Osteoblast (primary cell): ENCODE data around the gene IER3. TPM values are rescaled to one million over a fixed set of nuclear protein-coding genes. Genes with fewer than 3 reads are reported as not detected.

Experiments used
- DNase-seq: peaks from one replicate; pipeline ENCODE4 v3.0.0; 2011; ENCODE audit warnings: low spot score, mixed read lengths; ENCODE audit not compliant: insufficient read length; ENCODE audit errors: missing footprints
- H2AFZ ChIP-seq: 2 replicates; pipeline ENCODE4 v1.6.0; 2011; ENCODE audit warnings: mild to moderate bottlenecking, low read length
- H3K27ac ChIP-seq: 2 replicates; pipeline ENCODE4 v1.5.1; 2011; ENCODE audit warnings: mild to moderate bottlenecking, low read depth, low read length, moderate library complexity
- H3K27me3 ChIP-seq: 2 replicates; pipeline ENCODE4 v1.6.0; 2012; ENCODE audit warnings: mild to moderate bottlenecking, control low read depth, inconsistent platforms, low read length, moderate library complexity; ENCODE audit not compliant: insufficient read depth
- H3K36me3 ChIP-seq: 2 replicates; pipeline ENCODE4 v1.5.1; 2011; ENCODE audit warnings: mild to moderate bottlenecking, low read length, control low read depth, moderate library complexity; ENCODE audit not compliant: insufficient read depth
- H3K4me1 ChIP-seq: 2 replicates; pipeline ENCODE4 v1.5.1; 2011; ENCODE audit warnings: mild to moderate bottlenecking, low read length, control low read depth, moderate library complexity; ENCODE audit not compliant: insufficient read depth
- H3K4me2 ChIP-seq: 2 replicates; pipeline ENCODE4 v1.6.0; 2011; ENCODE audit warnings: mild to moderate bottlenecking, low read length; ENCODE audit not compliant: insufficient read depth
- H3K4me3 ChIP-seq: fragments of 200-600 bp; sonication (generic); 3 replicates; pipeline ENCODE4 v1.5.1; 2012; ENCODE audit warnings: mild to moderate bottlenecking, low read length, inconsistent platforms; ENCODE audit not compliant: insufficient read depth
- H3K79me2 ChIP-seq: 2 replicates; pipeline ENCODE4 v1.6.0; 2012; ENCODE audit warnings: mild to moderate bottlenecking, low read length, control low read depth, inconsistent platforms; ENCODE audit not compliant: insufficient read depth
- H3K9me3 ChIP-seq: 2 replicates; pipeline ENCODE4 v1.5.1; 2011; ENCODE audit warnings: low read depth, low read length, control low read depth
- H4K20me1 ChIP-seq: 2 replicates; pipeline ENCODE4 v1.6.0; 2012; ENCODE audit warnings: mild to moderate bottlenecking, low read length, control low read depth; ENCODE audit not compliant: insufficient read depth
- CTCF ChIP-seq: IDR thresholded peaks from 2 replicates; pipeline ENCODE4 v1.5.1; 2011; ENCODE audit warnings: mild to moderate bottlenecking, low read depth, low read length, moderate library complexity; ENCODE audit errors: extremely low read depth
- total RNA-seq: library from RNA; depleted of rRNA; stranded (reverse); fragments of >200 nt; gene quantifications from 2 replicates; pipeline ENCODE4 v1.2.3, GENCODE V29; 2012

The IER3 gene
- total RNA-seq, 1 donor, result 54.6 TPM

GRCh38 chr6:30721198-30722024 lies 22.9 kb downstream of the IER3 start:
- no peak for TF ChIP-seq CTCF
- peak; percentile 96 for DNase-seq
- Histone ChIP-seq H3K4me1 (peaks cover 52% of the 10 kb centered on the region), H3K9me3 (no peaks in the 10 kb centered on the region), H3K27me3 (no peaks in the 10 kb centered on the region), H3K4me3 (peak overlapping the region; percentile 93), H3K4me2 (peak overlapping the region; percentile 93), H3K79me2 (peaks cover 69% of the 10 kb centered on the region), H4K20me1 (peaks cover 41% of the 10 kb centered on the region), H2AFZ (no peak overlapping the region), H3K36me3 (peaks cover 43% of the 10 kb centered on the region), H3K27ac (peak overlapping the region; percentile 87)

- peak; percentile 83 for DNase-seq
- peaks cover 72% of the 10 kb centered on the region for H3K79me2 ChIP-seq
- H3K27me3 ChIP-seq, result no peaks in the 10 kb centered on the region
- peak overlapping the region; percentile 91 for H3K4me2 ChIP-seq
- H3K36me3 ChIP-seq, result peaks cover 42% of the 10 kb centered on the region
- peaks cover 49% of the 10 kb centered on the region for H3K4me1 ChIP-seq
- peak overlapping the region; percentile 93 for H3K4me3 ChIP-seq
- peaks cover 40% of the 10 kb centered on the region for H4K20me1 ChIP-seq
- no peak overlapping the region for H2AFZ ChIP-seq
- peak overlapping the region; percentile 87 for H3K27ac ChIP-seq
- H3K9me3 ChIP-seq, result no peaks in the 10 kb centered on the region
- no peak for TF ChIP-seq CTCF
Observed at GRCh38 chr6:30720738-30721197, 23.6 kb downstream of the IER3 start.

GRCh38 chr6:30719791-30720737 lies 24.3 kb downstream of the IER3 start, which contains the start of gene TUBB:
Gene TUBB (plus strand): TSS chr6:30720352. CDS start chr6:30720507, 155 bp downstream.
- H3K9me3 ChIP-seq, result no peaks in the 10 kb centered on the region
- peak within 1 kb of the TSS; percentile 87 for H3K27ac ChIP-seq
- peak within 1 kb of the TSS; percentile 93 for H3K4me3 ChIP-seq
- H3K4me2 ChIP-seq, result peak within 1 kb of the TSS; percentile 91
- peaks cover 70% of the 10 kb centered on the region for H3K79me2 ChIP-seq
- no peak for TF ChIP-seq CTCF
- H3K27me3 ChIP-seq, result no peaks in the 10 kb centered on the region
- peaks cover 43% of the 10 kb centered on the region for H3K4me1 ChIP-seq
- peaks cover 36% of the 10 kb centered on the region for H3K36me3 ChIP-seq
- H2AFZ ChIP-seq, result peak within 1 kb of the TSS; percentile 53
- peak; percentile 98 for DNase-seq
- H4K20me1 ChIP-seq, result peaks cover 34% of the 10 kb centered on the region
